HepG2 (cell line): Measurements from ENCODE around the gene CIROP. TPM values are rescaled to one million over a fixed set of nuclear protein-coding genes. Genes with fewer than 3 reads are reported as not detected.

ENCODE experiments used
- ATAC-seq: fragments of 200-7000 bp; cut with Tn5 transposase; 3 replicates; pipeline ENCODE4 v1.9.1; 2020; ENCODE audit warnings: mild to moderate bottlenecking, moderate library complexity
- BruUV-seq: library from RNA; stranded (reverse); fragments of 400-500 nt; replicated peaks from 2 replicates; lab custom pipeline; 2021; lab: Mats Ljungman, UMichigan
- CTCF ChIA-PET: fragments of 300-600 bp; formaldehyde crosslinking; extraction: SDS; loops from one replicate; lab custom pipeline; 2021; ENCODE audit warnings: low total read pairs, inconsistent platforms, low intra/inter-chr PET ratio; lab: Yijun Ruan, JAX
- POLR2A ChIA-PET: fragments of 350-600 bp; sonication (Branson Sonifier 250); formaldehyde crosslinking; loops from one replicate; lab custom pipeline; 2020; ENCODE audit warnings: antibody characterized with exemption, inconsistent platforms; lab: Yijun Ruan, JAX
- DNase-seq: peaks from one replicate; pipeline ENCODE4 v3.0.0-alpha.2; 2015; ENCODE audit warnings: low spot score
- FAIRE-seq: peaks from 3 replicates; lab custom pipeline; 2011; peaks lifted over from hg19 to GRCh38; lab: Jason Lieb, UNC
- H2AFZ ChIP-seq: one replicate; pipeline ENCODE4 v1.6.1; 2011; ENCODE audit warnings: low read length, inconsistent platforms
- H3K27ac ChIP-seq: fragments of 300-600 bp; 3 replicates; pipeline ENCODE4 v1.8.0; 2011; ENCODE audit warnings: mixed run types, mild to moderate bottlenecking, mixed read lengths, low read length, inconsistent platforms; ENCODE audit not compliant: insufficient read depth; ENCODE audit errors: extremely low read length
- H3K27me3 ChIP-seq, 2 experiments: fragments of 200-600 bp in 1 of 2; 2 replicates in 1 of 2; 3 replicates in 1 of 2; pipeline versions ENCODE4 v1.6.0 to v1.8.0; 2011; ENCODE audit warnings: low read length in 2 of 2, mild to moderate bottlenecking in 2 of 2, moderate library complexity in 2 of 2, inconsistent platforms in 1 of 2; ENCODE audit not compliant: insufficient read depth in 2 of 2, control insufficient read depth in 1 of 2
- H3K36me3 ChIP-seq, 2 experiments: fragments of 200-600 bp in 1 of 2; replicated peaks in 1 of 2; 2 replicates in 1 of 2; 3 replicates in 1 of 2; pipeline versions ENCODE4 v1.5.1 to v1.8.0; 2011; ENCODE audit warnings: low read length in 2 of 2, inconsistent platforms in 1 of 2; ENCODE audit not compliant: insufficient read depth in 2 of 2, control insufficient read depth in 1 of 2
- H3K4me1 ChIP-seq: 2 replicates; pipeline ENCODE4 v1.5.1; 2012; ENCODE audit warnings: low read length, inconsistent platforms; ENCODE audit not compliant: insufficient read depth
- H3K4me2 ChIP-seq: 2 replicates; pipeline ENCODE4 v1.6.0; 2011; ENCODE audit warnings: low read depth, low read length, inconsistent platforms
- H3K4me3 ChIP-seq, 3 experiments: fragments of 200-600 bp in 1 of 3; sonication (generic), shearing (Covaris generic) in 1 of 3; replicated peaks in 1 of 3; 2 replicates each; pipeline ENCODE4 v1.5.1; 2011 to 2016; ENCODE audit warnings: low read length in 3 of 3, inconsistent platforms in 2 of 3, low read depth in 2 of 3, mild to moderate bottlenecking in 2 of 3, control low read depth in 1 of 3, mixed read lengths in 1 of 3; ENCODE audit not compliant: insufficient read depth in 1 of 3
- H3K79me2 ChIP-seq: one replicate; pipeline ENCODE4 v1.6.1; 2011; ENCODE audit warnings: low read length, inconsistent platforms; ENCODE audit not compliant: insufficient read depth
- H3K9ac ChIP-seq: 2 replicates; pipeline ENCODE4 v1.6.0; 2011; ENCODE audit warnings: mild to moderate bottlenecking, low read depth, low read length, inconsistent platforms; ENCODE audit not compliant: insufficient read depth
- H3K9me3 ChIP-seq: 2 replicates; pipeline ENCODE4 v1.5.1; 2012; ENCODE audit warnings: mild to moderate bottlenecking, low read length
- H4K20me1 ChIP-seq: 2 replicates; pipeline ENCODE4 v1.6.0; 2011; ENCODE audit warnings: inconsistent platforms, mild to moderate bottlenecking, low read length, moderate library complexity; ENCODE audit not compliant: insufficient read depth
- HNRNPUL1 ChIP-seq: fragments of 200-400 bp; formaldehyde crosslinking; IDR thresholded peaks from 2 replicates; pipeline ENCODE4 v1.6.1; 2017; ENCODE audit warnings: low read depth, mild to moderate bottlenecking, low read length, moderate library complexity
- MEIS2 ChIP-seq: sonication (generic); formaldehyde crosslinking; IDR thresholded peaks from 2 replicates; pipeline ENCODE4 v1.9.0; 2021; ENCODE audit warnings: mild to moderate bottlenecking, missing genetic modification reagents
- NFE2L1 ChIP-seq: sonication (generic); formaldehyde crosslinking; IDR thresholded peaks from 2 replicates; pipeline ENCODE4 v1.4.0; 2020; ENCODE audit warnings: missing genetic modification reagents, mild to moderate bottlenecking, borderline replicate concordance
- PATZ1 ChIP-seq: sonication (generic); formaldehyde crosslinking; IDR thresholded peaks from 2 replicates; pipeline ENCODE4 v1.4.0; 2020; ENCODE audit warnings: missing genetic modification reagents
- REST ChIP-seq, 2 experiments: IDR thresholded peaks; 2 replicates each; pipeline ENCODE4 v1.6.1; 2011 to 2012; ENCODE audit warnings: low read length in 2 of 2, borderline replicate concordance in 1 of 2, low read depth in 1 of 2, mild to moderate bottlenecking in 1 of 2, moderate library complexity in 1 of 2
- SP140L ChIP-seq: sonication (generic); formaldehyde crosslinking; IDR thresholded peaks from 2 replicates; pipeline ENCODE4 v1.4.0; 2020; ENCODE audit warnings: missing genetic modification reagents, borderline replicate concordance
- STAG1 ChIP-seq: sonication (generic); formaldehyde crosslinking; IDR thresholded peaks from 2 replicates; pipeline ENCODE4 v1.4.0; 2020; ENCODE audit warnings: missing genetic modification reagents
- ZMYM2 ChIP-seq: sonication (generic); formaldehyde crosslinking; IDR thresholded peaks from 2 replicates; pipeline ENCODE4 v1.8.0; 2022; ENCODE audit warnings: mild to moderate bottlenecking, missing genetic modification reagents
- ZNF549 ChIP-seq: sonication (generic); formaldehyde crosslinking; IDR thresholded peaks from 2 replicates; pipeline ENCODE4 v1.5.0; 2020; ENCODE audit warnings: missing genetic modification reagents
- ZNF609 ChIP-seq: sonication (generic); formaldehyde crosslinking; IDR thresholded peaks from 2 replicates; pipeline ENCODE4 v1.4.0; 2020; ENCODE audit warnings: mild to moderate bottlenecking, missing genetic modification reagents, borderline replicate concordance
- ZNF792 ChIP-seq: IDR thresholded peaks from 2 replicates; pipeline ENCODE4 v1.6.1; 2016
- WGBS: methylation state at CpG from one replicate; pipeline ENCODE4 v1.1.6; 2017; ENCODE audit warnings: low lambda C conversion rate; 5-methylcytosine and 5-hydroxymethylcytosine counted together
- in situ Hi-C: cut with HindIII; loops from 2 replicates; pipeline ENCODE4 v1.10.0; 2017; ENCODE audit warnings: low pct_unique_long_range_greater_than_20kb; ENCODE audit not compliant: extremely low pct_ligation_motif_present
- intact Hi-C: fragments of 100-400 bp; cut with micrococcal nuclease; formaldehyde crosslinking; loops from one replicate; pipeline ENCODE4 v1.10.0; 2022; ENCODE audit not compliant: unreplicated experiment
- polyA plus RNA-seq, 8 experiments: library from polyadenylated mRNA; depleted of rRNA in 3 of 8; stranded (reverse) in 7 of 8; unstranded in 1 of 8; fragments of >200 nt; fragmentation: Illumina TruSeq in 4 of 8; extraction: Trizol in 4 of 8; gene quantifications; 2 replicates each; pipeline versions ENCODE4 v1.2.1 to v1.2.3, GENCODE V29; 2011 to 2016; ENCODE audit warnings: low read depth in 4 of 8, missing spikeins in 1 of 8, mixed read lengths in 1 of 8; ENCODE audit not compliant: insufficient read depth in 1 of 8
- total RNA-seq, 5 experiments: library from RNA; depleted of rRNA; stranded (reverse); fragments of >200 nt; fragmentation: Illumina TruSeq; extraction: Trizol; gene quantifications; 2 replicates each; pipeline ENCODE4 v1.2.3, GENCODE V29; 2016; ENCODE audit warnings: low read depth in 1 of 5

The CIROP gene
- total and polyA plus RNA-seq, 2 of the 13 experiments (the other 11 are each of a cell fraction or from before 2014, with no cell fraction given) = 0.07 TPM; not detected in 1

GRCh38 chr14:23093991-23094665 is 10.7 kb downstream of the CIROP start:
- ChIA-PET CTCF (interaction anchor here (0.9 to 3.0 kb wide), 4 partner anchors 17 to 27 kb away, joined by 3 to 20 read pairs (median 7); no protein-coding TSS in a partner anchor), POLR2A (interaction anchor here (0.6 to 3.6 kb wide), 79 partner anchors 10 to 1942 kb away, joined by 3 to 146 read pairs (median 6); partner anchors contain the start of genes AJUBA, BCL2L2, CARMIL3 and CBLN3)
- in situ Hi-C loops = no loop called here
- Histone ChIP-seq H3K4me1 (peaks cover 37% of the 10 kb centered on the region), H4K20me1 (peaks cover 28% of the 10 kb centered on the region), H3K36me3 (peaks cover 39 to 64% of the 10 kb centered on the region in 2 experiments), H3K27ac (peak overlapping the region; percentile 89), H3K79me2 (peaks cover 79% of the 10 kb centered on the region), H2AFZ (no peak overlapping the region), H3K9ac (peak overlapping the region; percentile 96), H3K27me3 (no peaks in the 10 kb centered on the region; a peak in 1 of 5 replicates), H3K4me2 (peak overlapping the region; percentile 83), H3K4me3 (peak overlapping the region; percentile 71 to 96 (median 95)), H3K9me3 (no peaks in the 10 kb centered on the region)
- FAIRE-seq (peak; percentile 54), DNase-seq (no peak), ATAC-seq (peak; percentile 65)
- no TSS peak for BruUV-seq
- under 1% methylated on average over 14 of the region's 14 CpGs for WGBS
- intact Hi-C loops = loop anchor here (1.0 to 10.0 kb wide), 3 partner anchors 23 to 1021 kb away; partner anchors contain the start of genes DCAF11, NRL and PSMB5
- TF ChIP-seq NFE2L1 (CRISPR knock-in tag) (no peak), ZMYM2 (peak; percentile 14; the same call in 1 of the 2 replicates), STAG1 (CRISPR knock-in tag) (no peak), ZNF609 (no peak), HNRNPUL1 (no peak), MEIS2 (CRISPR knock-in tag) (no peak), ZNF549 (CRISPR knock-in tag) (no peak), PATZ1 (CRISPR knock-in tag) (peak; percentile 42), ZNF792 (CRISPR knock-in tag) (no peak), SP140L (CRISPR knock-in tag) (no peak), REST (IDR thresholded peaks at IDR 0.05; ENCODE audit: borderline replicate concordance in 1 of 2, low read depth in 1 of 2, low read length in 2 of 2) (0 out of 4 replicates have a peak, but pooled peaks of 1 of the 2 experiments have one; percentile 32)
